ENCODE results near the gene YIF1A.

The YIF1A gene

GRCh38 chr11:66235141-66235540 is 53.8 kb downstream of the YIF1A start:
- H3K9me3 ChIP-seq (ENCODE audit: severe bottlenecking), result no peaks in the 10 kb centered on the region
- no peak overlapping the region for H3K27ac ChIP-seq (ENCODE audit: poor library complexity, severe bottlenecking)
- H3K36me3 ChIP-seq (ENCODE audit: low read depth), result peaks cover 36% of the 10 kb centered on the region
- no peaks in the 10 kb centered on the region for H3K4me1 ChIP-seq (ENCODE audit: insufficient read depth, poor library complexity, severe bottlenecking)
- H3K27me3 ChIP-seq (ENCODE audit: insufficient read depth, poor library complexity, severe bottlenecking), result no peaks in the 10 kb centered on the region
- no peak for TF ChIP-seq CTCF (IDR thresholded peaks at IDR 0.05; ENCODE audit: poor library complexity, severe bottlenecking)
- H3K4me3 ChIP-seq (ENCODE audit: severe bottlenecking), result no peak overlapping the region
- no peak for ATAC-seq (ENCODE audit: low read depth)
- DNase-seq (ENCODE audit: low spot score), result no peak

Data from RWPE2 (cell line).